GM12878 (cell line): ENCODE measurements around the gene EPS8. TPM values are rescaled to one million over a fixed set of nuclear protein-coding genes. Genes with fewer than 3 reads are reported as not detected.

Experiments used
- ATAC-seq: fragments of 200-7000 bp; cut with Tn5 transposase; 3 replicates; pipeline ENCODE4 v1.9.1; 2020; ENCODE audit warnings: mild to moderate bottlenecking, moderate library complexity
- BruUV-seq: library from RNA; stranded (reverse); fragments of 400-500 nt; replicated peaks from 2 replicates; lab custom pipeline; 2021; lab: Mats Ljungman, UMichigan
- CTCF ChIA-PET: fragments of 300-600 bp; sonication (Branson Sonifier 250); formaldehyde crosslinking; extraction: SDS; loops from one replicate; lab custom pipeline; 2021; ENCODE audit warnings: inconsistent platforms; lab: Yijun Ruan, JAX
- POLR2A ChIA-PET: fragments of 350-600 bp; formaldehyde crosslinking; extraction: SDS; loops from one replicate; lab custom pipeline; 2021; ENCODE audit warnings: inconsistent platforms; lab: Charles Lee
- RAD21 ChIA-PET: fragments of 300-600 bp; sonication (Branson Sonifier 250); formaldehyde crosslinking; loops from one replicate; lab custom pipeline; 2023; ENCODE audit warnings: antibody characterized with exemption; ENCODE audit not compliant: unreplicated experiment; lab: Charles Lee
- SMC1A ChIA-PET: fragments of 300-600 bp; sonication (Branson Sonifier 250); formaldehyde crosslinking; loops from one replicate; lab custom pipeline; 2023; ENCODE audit not compliant: unreplicated experiment, uncharacterized antibody; lab: Charles Lee
- DNase-seq: peaks from one replicate; pipeline ENCODE4 v3.0.0-alpha.2; 2011; ENCODE audit warnings: low read depth, low spot score
- FAIRE-seq: peaks from 3 replicates; lab custom pipeline; 2011; peaks lifted over from hg19 to GRCh38; lab: Jason Lieb, UNC
- H2AFZ ChIP-seq: 2 replicates; pipeline ENCODE4 v1.6.0; 2011; ENCODE audit warnings: low read depth, low read length, control low read depth; ENCODE audit not compliant: control insufficient read depth
- H3K27ac ChIP-seq: 2 replicates; pipeline ENCODE4 v1.5.1; 2011; ENCODE audit warnings: control low read depth; ENCODE audit not compliant: control insufficient read depth, insufficient read depth
- H3K27me3 ChIP-seq, 2 experiments: replicated peaks in 1 of 2; 2 replicates each; pipeline versions ENCODE4 v1.6.0 to v1.6.1; 2011; ENCODE audit warnings: low read length in 1 of 2; ENCODE audit not compliant: control insufficient read depth in 2 of 2, insufficient read depth in 2 of 2
- H3K36me3 ChIP-seq, 2 experiments: 2 replicates each; pipeline ENCODE4 v1.5.1; 2011; ENCODE audit warnings: low read length in 1 of 2; ENCODE audit not compliant: control insufficient read depth in 2 of 2, insufficient read depth in 2 of 2
- H3K4me1 ChIP-seq: 2 replicates; pipeline ENCODE4 v1.6.1; 2011; ENCODE audit warnings: mild to moderate bottlenecking, low read length, moderate library complexity, mixed read lengths; ENCODE audit not compliant: control insufficient read depth, insufficient read depth
- H3K4me2 ChIP-seq: 2 replicates; pipeline ENCODE4 v1.6.0; 2011; ENCODE audit warnings: control low read depth; ENCODE audit not compliant: control insufficient read depth, insufficient read depth
- H3K4me3 ChIP-seq: fragments of 200-600 bp; sonication (generic); 2 replicates; pipeline ENCODE4 v1.5.1; 2016
- H3K79me2 ChIP-seq: 2 replicates; pipeline ENCODE4 v1.6.0; 2011; ENCODE audit warnings: low read length; ENCODE audit not compliant: control insufficient read depth, insufficient read depth
- H3K9ac ChIP-seq: 2 replicates; pipeline ENCODE4 v1.8.0; 2011; ENCODE audit warnings: low read length, control low read depth, mixed read lengths; ENCODE audit not compliant: control insufficient read depth, insufficient read depth
- H3K9me3 ChIP-seq: replicated peaks from 3 replicates; pipeline ENCODE4 v1.5.1; 2011; ENCODE audit warnings: mild to moderate bottlenecking, low read length; ENCODE audit not compliant: control insufficient read depth, insufficient read depth
- H4K20me1 ChIP-seq: 2 replicates; pipeline ENCODE4 v1.6.0; 2011; ENCODE audit not compliant: control insufficient read depth, insufficient read depth
- BACH1 ChIP-seq: fragments of 450-650 bp; IDR thresholded peaks from 2 replicates; pipeline ENCODE4 v1.6.1; 2017; ENCODE audit warnings: mild to moderate bottlenecking, borderline replicate concordance
- CEBPZ ChIP-seq: fragments of 150-350 bp; IDR thresholded peaks from 2 replicates; pipeline ENCODE4 v1.6.1; 2016; ENCODE audit warnings: low read depth, low read length
- CTCF ChIP-seq, 3 experiments: IDR thresholded peaks in 2 of 3; conservative IDR thresholded peaks in 1 of 3; 2 replicates each; pipeline ENCODE4 v1.5.1; 2011; ENCODE audit warnings: low read depth in 3 of 3, low read length in 3 of 3, mild to moderate bottlenecking in 3 of 3, control low read depth in 2 of 3, moderate library complexity in 2 of 3, inconsistent platforms in 1 of 3, mixed read lengths in 1 of 3; ENCODE audit not compliant: control insufficient read depth in 2 of 3, insufficient read depth in 1 of 3; ENCODE audit errors: extremely low read depth in 1 of 3
- EP300 ChIP-seq, 2 experiments: fragments of 150-350 bp in 1 of 2; IDR thresholded peaks; 2 replicates each; pipeline ENCODE4 v1.6.1; 2011 to 2012; ENCODE audit warnings: low read depth in 2 of 2, low read length in 2 of 2, borderline replicate concordance in 1 of 2, improper control_type of control experiment in 1 of 2, inconsistent platforms in 1 of 2; ENCODE audit not compliant: control insufficient read depth in 1 of 2
- MTA3 ChIP-seq: IDR thresholded peaks from 2 replicates; pipeline ENCODE4 v1.6.1; 2012; ENCODE audit warnings: low read length, inconsistent platforms, borderline replicate concordance
- RUNX3 ChIP-seq: IDR thresholded peaks from 2 replicates; pipeline ENCODE4 v1.6.1; 2012; ENCODE audit warnings: low read length, inconsistent platforms
- SMAD5 ChIP-seq: IDR thresholded peaks from 2 replicates; pipeline ENCODE4 v1.6.1; 2016; ENCODE audit warnings: antibody characterized with exemption, low read depth
- WGBS: methylation state at CpG from one replicate; pipeline ENCODE4 v1.1.6; 2016; ENCODE audit warnings: low lambda C conversion rate; ENCODE audit not compliant: insufficient replicate concordance, insufficient coverage; ENCODE audit errors: missing lambda C conversion rate; 5-methylcytosine and 5-hydroxymethylcytosine counted together
- in situ Hi-C: fragments of 300-500 bp; cut with MboI; formaldehyde crosslinking; loops from 9 replicates; pipeline ENCODE4 v1.14.3; 2018; ENCODE audit warnings: mixed read lengths
- intact Hi-C: fragments of 100-400 bp; cut with micrococcal nuclease; formaldehyde crosslinking; loops from one replicate; pipeline ENCODE4 v1.14.2; 2022; ENCODE audit not compliant: unreplicated experiment
- polyA plus RNA-seq, 11 experiments: library from polyadenylated mRNA; depleted of rRNA in 4 of 11; unstranded in 6 of 11; stranded (reverse) in 5 of 11; fragments of >200 nt; fragmentation: Nextera tagmentation in 4 of 11; fragmentation: Illumina TruSeq in 1 of 11; extraction: Ambion mirVana in 4 of 11; extraction: Trizol in 1 of 11; gene quantifications; 1 replicate in 1 of 11; 2 replicates in 10 of 11; pipeline versions ENCODE4 v1.2.1 to v1.2.3, GENCODE V29; 2011 to 2016; ENCODE audit warnings: inconsistent platforms in 2 of 11, missing spikeins in 2 of 11, low read depth in 1 of 11
- total RNA-seq, 4 experiments: library from RNA; depleted of rRNA in 3 of 4; stranded (reverse); fragments of >200 nt in 3 of 4; fragmentation: Illumina TruSeq in 1 of 4; extraction: Trizol in 1 of 4; gene quantifications; 2 replicates each; pipeline versions ENCODE4 v1.2.1 to v1.2.3, GENCODE V29; 2013 to 2021

The EPS8 gene
- total and polyA plus RNA-seq, 10 of the 15 experiments (the other 5 are each of a cell fraction or from before 2014, with no cell fraction given): 1.3 to 127 (median 3.4) TPM

GRCh38 chr12:15633201-15633600, 156.0 kb downstream of the EPS8 start:
- Histone ChIP-seq H4K20me1 (no peaks in the 10 kb centered on the region), H3K79me2 (no peaks in the 10 kb centered on the region), H3K27me3 (no peaks in the 10 kb centered on the region), H3K27ac (no peak overlapping the region), H3K36me3 (no peaks in the 10 kb centered on the region), H3K4me2 (no peak overlapping the region), H2AFZ (no peak overlapping the region), H3K4me1 (no peaks in the 10 kb centered on the region), H3K9me3 (no peaks in the 10 kb centered on the region)
- ChIA-PET POLR2A (no interaction called here), CTCF (interaction anchor here (1.5 kb wide), 1 partner anchor 40 kb away, joined by 3 read pairs; no protein-coding TSS in a partner anchor), RAD21 (no interaction called here), SMC1A (interaction anchor here (1.5 kb wide), 1 partner anchor 156 kb away, joined by 3 read pairs; the partner anchor contains the start of gene EPS8)
- intact Hi-C loops (no loop called here), in situ Hi-C loops (no loop called here)
- BruUV-seq: no TSS peak
- 93% methylated on average over 1 of the region's 1 CpG for WGBS
- DNase-seq (no peak), FAIRE-seq (no peak), ATAC-seq (no peak)
- TF ChIP-seq CEBPZ (no peak), RUNX3 (no peak), MTA3 (no peak), BACH1 (no peak), SMAD5 (no peak), CTCF (IDR thresholded peaks at IDR 0.05 in 2 of 3, conservative IDR thresholded peaks at IDR 0.05 in 1 of 3; ENCODE audit: control insufficient read depth in 2 of 3, extremely low read depth in 1 of 3, insufficient read depth in 1 of 3, low read depth in 3 of 3, low read length in 3 of 3) (no peak), EP300 (IDR thresholded peaks at IDR 0.05; ENCODE audit: borderline replicate concordance in 1 of 2, control insufficient read depth in 1 of 2, low read depth in 2 of 2, low read length in 2 of 2) (no peak)
- TF ChIP-seq, all 136 proteins: peak for 0
- Histone ChIP-seq H3K4me3 (no peak overlapping the region), H3K9ac (no peak overlapping the region)
